Middle frontal gyrus (tissue), 1 donor: ENCODE results near the gene FLVCR2.
"Not testable (repeated sequence)": the region's sequence is repeated elsewhere in the genome, so short reads cannot be mapped to it uniquely, and the experiment has no call there.

Experiments used
- DNase-seq: peaks from one replicate; pipeline ENCODE4 v3.0.0-alpha.2; 2015; ENCODE audit warnings: low spot score; ENCODE audit errors: extremely low spot score

Gene FLVCR2

DNA sequence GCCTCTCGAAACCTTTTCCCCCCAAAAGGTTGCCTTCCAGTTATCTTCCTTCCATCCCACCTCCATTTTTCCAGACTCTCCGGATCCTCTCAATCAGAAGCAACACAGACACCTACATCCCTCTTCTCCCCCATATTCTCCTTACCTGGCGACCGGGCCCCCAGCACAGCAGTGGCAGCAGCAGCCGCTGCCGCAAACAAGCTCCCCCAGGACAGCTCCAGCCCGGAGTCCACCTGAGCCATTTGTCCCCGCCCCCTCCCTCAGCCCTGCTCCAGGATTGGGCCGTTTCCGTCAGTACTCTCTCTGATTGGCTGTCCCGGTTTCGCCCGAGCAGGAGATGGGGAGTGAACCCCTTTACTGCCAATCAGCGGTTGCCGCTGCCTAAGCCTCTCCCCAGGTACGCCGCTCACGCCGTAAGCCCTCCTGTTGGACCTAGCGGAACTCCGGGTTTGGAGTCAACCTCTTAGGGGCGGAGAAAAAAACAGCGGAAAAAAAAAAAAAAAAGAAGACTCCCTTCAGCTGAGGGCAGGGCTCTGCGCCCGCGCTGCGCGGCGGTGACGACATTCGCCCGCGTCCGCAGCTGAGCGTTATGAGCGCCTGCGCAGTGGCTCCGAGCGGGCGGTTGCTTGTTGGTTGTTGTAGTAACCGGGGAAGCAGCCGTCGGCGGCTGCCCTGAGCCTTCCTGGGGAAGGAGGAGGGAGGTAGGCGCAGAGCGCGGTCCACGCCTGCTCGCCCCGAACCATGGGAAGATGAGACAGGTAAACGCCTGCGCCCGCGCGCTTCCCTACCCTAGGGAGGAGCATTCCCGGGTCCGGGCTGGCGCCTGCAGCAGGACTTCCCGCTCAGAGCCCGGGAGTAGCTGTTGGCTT is 82.4 kb downstream of the FLVCR2 start, which contains the start of the genes ERG28 and TTLL5:
TSS of gene ERG28 (minus strand) at position 247 of the 869 bp plus-strand sequence. CDS start 3,374 bp downstream, outside the sequence.
TSS of gene TTLL5 (plus strand) at position 617 of the 869 bp plus-strand sequence. CDS start 1,904 bp downstream, outside the sequence.
- peak; percentile 93 for DNase-seq

DNA sequence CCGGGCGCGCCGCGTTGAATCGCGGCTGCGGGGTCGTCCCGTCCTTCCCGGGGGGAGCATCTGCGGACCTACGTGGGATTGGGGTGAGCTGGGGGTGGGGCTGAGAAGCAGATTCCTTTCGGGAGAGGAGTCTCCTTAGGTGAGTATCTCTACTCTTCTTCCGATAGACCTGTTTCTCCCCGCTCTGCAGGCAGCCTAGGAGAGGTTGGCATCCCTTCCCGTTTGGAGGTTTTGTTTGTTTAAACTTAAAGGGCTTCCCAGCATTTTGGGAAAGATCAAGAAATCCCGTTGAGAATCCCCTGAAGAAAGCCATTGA is 83.0 kb downstream of the FLVCR2 start:
- no peak for DNase-seq

DNA sequence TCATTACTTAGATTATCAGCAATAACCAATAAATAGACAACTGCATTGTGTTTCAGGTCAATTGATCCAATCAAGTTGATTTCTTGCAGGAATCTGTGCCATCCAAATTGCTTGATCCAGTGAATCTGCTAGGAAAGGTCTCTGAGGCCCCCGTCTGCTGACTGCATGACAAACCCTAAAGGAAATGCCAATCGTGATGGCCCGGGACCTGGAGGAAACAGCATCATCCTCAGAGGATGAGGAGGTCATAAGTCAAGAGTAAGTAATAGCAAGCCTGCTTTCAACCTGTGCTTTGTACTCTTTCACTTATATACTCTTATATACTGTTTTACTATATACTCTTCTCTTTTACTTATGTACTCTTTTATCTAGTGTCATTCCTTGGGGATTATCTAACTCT is 84.5 kb downstream of the FLVCR2 start:
- DNase-seq = no peak

DNA sequence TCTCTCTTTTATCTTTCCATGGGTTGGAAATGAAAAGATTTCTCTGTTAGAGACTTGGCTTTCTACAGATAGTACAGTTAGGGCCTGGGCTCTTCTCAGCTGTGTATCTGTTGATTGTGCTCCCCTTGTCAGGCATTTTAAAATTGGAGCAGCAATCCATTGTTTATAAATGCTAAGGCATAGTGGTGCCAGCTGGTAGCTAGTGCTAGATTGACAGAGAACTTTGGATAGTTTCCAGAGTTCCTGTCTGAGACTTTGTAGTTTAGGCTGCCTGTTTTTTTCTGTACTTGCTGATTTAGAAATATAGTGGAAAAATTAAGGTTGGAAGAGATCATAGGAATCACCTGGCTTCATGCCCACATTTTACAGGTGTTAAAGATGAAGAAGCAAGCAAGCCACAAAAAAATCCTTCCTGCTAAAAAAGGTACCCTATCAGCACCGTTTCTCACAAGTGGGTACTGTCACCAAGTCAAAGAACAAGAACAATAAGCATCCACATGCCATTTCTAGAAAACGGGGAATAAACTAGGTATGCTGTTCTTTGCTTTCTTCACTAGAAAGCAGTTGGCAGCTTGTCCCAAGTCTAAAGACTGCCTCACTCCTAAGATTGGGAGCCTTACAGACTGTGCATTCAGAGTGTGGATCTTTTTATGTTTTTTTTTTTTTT is 88.8 kb downstream of the FLVCR2 start:
- DNase-seq = no peak

DNA sequence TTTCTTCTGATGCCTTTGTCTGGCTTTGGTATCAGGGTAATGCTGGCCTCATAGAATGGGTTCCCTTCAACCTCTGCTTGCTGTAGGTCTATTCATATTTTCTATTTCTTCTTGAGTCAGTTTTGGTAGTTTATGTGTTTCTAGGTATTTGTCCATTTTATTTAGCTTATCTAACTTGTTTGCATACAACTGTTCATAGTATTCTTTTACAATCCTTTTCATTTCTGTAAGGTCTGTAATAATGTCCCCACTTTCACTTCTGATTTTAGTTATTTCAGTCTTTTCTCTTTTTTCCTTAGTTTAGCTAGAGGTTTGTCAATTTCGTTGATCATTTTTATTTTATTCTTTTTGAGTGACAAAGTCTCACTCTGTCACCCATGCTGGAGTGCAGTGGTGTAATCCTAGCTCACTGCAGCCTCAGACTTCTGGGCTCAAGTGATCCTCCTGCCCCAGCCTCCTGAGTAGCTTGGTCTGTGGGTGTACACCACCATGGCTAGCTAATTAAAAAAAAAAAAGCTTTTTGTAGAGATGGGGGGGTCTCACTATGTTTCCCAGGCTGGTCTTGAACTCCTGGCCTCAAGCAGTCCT is 94.3 kb downstream of the FLVCR2 start:
- no peak for DNase-seq

DNA sequence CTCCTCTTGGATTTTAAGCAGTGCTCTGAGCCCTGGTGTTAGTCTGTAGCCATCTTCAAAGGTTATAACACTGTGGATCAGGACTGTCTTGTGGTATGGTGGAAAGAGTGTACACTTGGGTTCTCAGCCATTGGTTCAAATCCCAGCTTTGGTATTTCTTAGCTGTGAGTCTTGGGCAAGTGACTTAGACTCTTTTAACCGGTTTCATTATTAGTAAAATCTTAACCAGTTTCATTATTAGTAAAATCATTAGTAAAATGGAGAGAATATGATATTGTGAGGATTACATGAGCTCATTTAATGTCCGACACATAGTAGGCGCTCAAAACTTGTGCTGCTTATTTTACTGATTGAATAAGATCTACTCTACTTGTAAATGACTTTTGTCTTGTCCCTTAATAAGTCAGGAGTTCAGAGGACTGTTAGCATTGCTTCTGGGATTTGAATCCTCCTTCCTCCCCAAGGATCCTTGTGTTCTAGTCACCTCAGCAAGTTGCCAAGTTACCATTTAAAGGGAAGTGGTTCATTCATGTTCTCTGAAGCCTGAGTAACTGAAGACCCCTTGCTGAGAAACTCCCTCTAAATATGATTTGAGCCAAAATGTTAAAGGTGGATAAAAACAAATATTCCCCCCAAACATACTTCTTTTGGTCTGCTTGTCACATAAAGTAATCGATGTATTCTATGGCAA is 95.1 kb downstream of the FLVCR2 start:
- DNase-seq = no peak

DNA sequence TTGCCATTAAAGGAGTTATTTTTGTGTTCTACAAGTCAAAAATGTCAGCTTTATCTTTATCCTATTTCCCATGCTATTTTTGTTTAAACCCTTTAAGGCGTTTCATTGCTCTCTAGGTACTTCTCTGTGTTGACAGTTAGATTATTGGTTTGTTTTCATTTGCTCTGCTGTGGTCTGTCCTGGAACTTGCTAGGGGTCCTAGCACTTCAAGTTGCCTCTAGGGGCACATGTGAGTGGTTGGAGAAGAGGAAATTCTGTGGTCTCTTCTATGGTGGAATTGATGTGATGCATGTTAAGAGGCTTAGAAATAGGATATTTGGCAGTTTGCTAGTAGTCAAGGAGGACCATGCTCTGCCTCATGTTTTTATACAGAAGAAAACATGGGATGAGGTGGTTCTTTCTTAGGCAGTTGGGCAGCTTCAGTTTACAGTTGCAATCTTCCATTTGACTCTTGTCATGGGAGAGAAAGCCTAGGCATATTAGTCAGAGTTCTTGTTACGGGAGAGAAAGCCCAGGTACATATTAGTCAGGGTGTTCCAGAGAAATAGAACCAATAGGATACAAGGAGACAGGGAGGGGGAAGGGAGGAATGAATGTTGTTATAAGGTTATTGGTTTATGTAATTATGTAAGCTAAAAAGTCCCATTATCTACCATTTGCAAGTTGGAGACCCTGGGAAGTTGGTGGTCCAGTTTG is 97.0 kb downstream of the FLVCR2 start:
- no peak for DNase-seq

DNA sequence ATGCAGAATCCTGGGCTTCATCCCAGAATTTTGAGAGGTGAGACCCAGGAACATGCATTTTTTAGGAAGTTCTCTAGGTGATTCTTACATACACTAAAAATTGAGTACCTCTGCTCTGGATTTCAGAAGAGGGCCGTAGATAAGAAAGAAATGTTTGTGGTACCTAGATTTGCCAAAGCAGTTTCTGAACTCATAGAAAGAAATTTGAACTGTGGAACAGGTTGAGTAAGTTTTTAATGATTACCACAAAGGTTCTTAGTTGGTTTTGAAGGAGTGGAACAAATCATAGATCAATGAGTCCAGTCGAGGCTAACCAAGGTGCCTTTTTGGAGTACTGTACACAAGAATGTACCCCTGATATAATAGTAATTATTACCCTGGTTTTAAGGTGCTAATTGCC is 107.5 kb downstream of the FLVCR2 start:
- DNase-seq = no peak

DNA sequence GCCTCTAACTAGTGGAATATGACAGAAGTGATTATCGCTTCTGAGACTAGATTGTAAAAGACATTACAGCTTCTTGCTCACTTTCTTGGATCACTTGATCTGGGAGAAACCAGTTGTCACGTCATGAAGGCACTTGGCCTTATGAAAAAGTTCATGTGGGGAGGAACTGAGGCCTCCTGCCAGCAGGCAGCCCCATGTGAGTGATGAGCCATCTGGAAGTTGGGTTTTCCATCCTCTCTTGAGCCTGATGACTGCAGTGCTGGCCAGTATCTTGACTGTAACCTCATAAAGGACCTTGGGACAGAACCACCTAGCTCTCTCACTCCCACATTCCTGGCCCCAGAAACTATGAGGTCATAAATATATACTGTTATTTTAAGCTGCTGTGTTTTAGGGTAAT is 110.6 kb downstream of the FLVCR2 start:
- DNase-seq = no peak

DNA sequence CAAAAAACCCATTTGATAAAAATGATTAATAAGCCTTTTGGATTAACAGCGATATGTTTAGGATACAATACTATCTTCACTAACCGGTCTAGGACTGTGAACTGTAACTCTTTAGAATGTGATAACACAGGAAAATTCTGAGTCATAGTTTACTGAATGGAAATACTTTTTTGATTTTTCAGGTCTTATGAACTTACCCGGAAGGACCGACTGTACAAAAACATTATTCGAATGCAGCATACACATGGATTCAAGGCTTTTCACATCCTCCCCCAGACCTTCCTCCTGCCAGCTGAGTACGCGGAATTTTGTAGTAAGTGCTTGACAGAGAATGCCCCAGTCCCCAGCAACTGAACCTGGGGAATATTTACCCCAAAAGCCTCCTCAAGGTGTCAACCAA is 111.6 kb downstream of the FLVCR2 start:
- no peak for DNase-seq

DNA sequence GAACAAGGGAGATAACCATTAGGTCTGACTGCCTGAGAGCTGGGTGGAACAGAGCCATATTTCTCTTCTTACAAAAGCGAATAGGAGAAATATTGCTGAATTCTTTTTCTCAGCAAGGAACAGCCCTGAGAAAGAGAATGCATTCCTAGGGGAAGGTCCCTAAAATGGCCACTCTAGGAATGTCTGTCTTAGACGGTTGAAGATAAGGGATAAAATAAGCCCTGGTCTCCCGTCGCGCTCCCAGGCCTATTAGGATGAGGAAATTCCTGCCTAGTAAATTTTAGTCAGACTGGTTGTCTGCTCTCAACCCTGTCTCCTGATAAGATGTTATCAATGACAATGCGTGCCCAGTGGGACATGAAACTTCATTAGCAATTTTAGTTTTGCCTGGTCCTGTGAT is 116.6 kb downstream of the FLVCR2 start:
- not testable (repeated sequence) for DNase-seq

DNA sequence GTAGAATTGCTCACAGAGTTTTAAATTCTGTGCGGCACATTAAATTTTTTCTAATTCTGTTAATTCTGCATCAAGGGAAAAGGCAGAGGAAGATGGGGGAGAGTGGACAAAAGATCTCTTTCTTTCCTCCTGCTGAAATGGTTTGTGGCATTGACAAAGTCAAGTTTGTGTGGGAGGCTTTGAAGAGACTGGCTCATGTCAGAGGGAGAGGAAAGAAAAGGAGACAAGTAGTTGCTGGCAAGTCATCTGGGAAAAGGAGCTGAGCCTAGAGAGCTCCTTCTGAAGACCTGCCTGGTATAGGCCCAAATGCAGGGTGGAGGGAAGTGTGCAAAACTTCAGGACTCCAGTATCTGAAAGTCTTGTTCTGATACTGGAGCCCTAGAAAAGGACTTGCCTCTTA is 119.0 kb downstream of the FLVCR2 start:
- DNase-seq = no peak
